ENCODE data around the gene LCTL.

DNA sequence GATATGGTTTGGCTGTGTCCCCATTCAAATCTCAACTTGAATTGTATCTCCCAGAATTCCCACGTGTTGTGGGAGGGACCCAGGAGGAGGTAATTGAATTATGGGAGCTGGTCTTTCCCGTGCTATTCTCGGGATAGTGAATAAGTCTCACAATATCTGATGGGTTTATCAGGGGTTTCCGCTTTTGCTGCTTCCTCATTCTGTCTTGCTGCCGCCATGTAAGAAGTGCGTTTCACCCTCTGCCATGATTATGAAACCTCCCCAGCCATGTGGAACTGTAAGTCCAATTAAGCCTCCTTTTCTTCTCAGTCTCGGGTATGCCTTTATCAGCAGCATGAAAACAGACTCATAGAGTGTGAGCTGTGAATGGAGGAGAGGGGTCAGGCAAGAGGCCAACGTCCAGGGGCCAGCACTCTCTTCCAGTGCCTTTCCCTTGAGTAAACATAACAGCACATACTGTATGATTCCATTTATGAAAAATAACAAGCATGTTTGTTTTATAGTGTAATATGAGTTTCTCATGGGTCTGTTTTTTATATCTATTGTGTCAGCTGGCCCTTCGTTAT, 16.3 kb upstream of the LCTL start:
- TF ChIP-seq HOXB5 (CRISPR knock-in tag; IDR thresholded peaks at IDR 0.05) (no peak), CEBPB (IDR thresholded peaks at IDR 0.05) (no peak), KDM5A (IDR thresholded peaks at IDR 0.05) (no peak), HDAC2 (IDR thresholded peaks at IDR 0.05) (no peak), POLR2A (IDR thresholded peaks at IDR 0.05; ENCODE audit: low read length) (no peak), TFCP2L1 (CRISPR knock-in tag; IDR thresholded peaks at IDR 0.05) (no peak), CBX8 (IDR thresholded peaks at IDR 0.05) (no peak), CHD2 (IDR thresholded peaks at IDR 0.05; ENCODE audit: low read length, partially characterized antibody) (no peak), JUNB (IDR thresholded peaks at IDR 0.05) (no peak)
- TF ChIP-seq, protein P1, sequence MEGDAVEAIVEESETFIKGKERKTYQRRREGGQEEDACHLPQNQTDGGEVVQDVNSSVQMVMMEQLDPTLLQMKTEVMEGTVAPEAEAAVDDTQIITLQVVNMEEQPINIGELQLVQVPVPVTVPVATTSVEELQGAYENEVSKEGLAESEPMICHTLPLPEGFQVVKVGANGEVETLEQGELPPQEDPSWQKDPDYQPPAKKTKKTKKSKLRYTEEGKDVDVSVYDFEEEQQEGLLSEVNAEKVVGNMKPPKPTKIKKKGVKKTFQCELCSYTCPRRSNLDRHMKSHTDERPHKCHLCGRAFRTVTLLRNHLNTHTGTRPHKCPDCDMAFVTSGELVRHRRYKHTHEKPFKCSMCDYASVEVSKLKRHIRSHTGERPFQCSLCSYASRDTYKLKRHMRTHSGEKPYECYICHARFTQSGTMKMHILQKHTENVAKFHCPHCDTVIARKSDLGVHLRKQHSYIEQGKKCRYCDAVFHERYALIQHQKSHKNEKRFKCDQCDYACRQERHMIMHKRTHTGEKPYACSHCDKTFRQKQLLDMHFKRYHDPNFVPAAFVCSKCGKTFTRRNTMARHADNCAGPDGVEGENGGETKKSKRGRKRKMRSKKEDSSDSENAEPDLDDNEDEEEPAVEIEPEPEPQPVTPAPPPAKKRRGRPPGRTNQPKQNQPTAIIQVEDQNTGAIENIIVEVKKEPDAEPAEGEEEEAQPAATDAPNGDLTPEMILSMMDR (IDR thresholded peaks at IDR 0.05): no peak
- TF ChIP-seq, protein P2, sequence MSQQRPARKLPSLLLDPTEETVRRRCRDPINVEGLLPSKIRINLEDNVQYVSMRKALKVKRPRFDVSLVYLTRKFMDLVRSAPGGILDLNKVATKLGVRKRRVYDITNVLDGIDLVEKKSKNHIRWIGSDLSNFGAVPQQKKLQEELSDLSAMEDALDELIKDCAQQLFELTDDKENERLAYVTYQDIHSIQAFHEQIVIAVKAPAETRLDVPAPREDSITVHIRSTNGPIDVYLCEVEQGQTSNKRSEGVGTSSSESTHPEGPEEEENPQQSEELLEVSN (IDR thresholded peaks at IDR 0.05; ENCODE audit: borderline replicate concordance, low read depth): no peak
- TF ChIP-seq, protein P3, sequence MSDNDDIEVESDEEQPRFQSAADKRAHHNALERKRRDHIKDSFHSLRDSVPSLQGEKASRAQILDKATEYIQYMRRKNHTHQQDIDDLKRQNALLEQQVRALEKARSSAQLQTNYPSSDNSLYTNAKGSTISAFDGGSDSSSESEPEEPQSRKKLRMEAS (IDR thresholded peaks at IDR 0.05): no peak
